Measurements from ENCODE around the gene FAH. TPM values are rescaled to one million over a fixed set of nuclear protein-coding genes. Genes with fewer than 3 reads are reported as not detected.

FAH gene
- total and polyA plus RNA-seq, 2 donors (not counting 1 experiment from before 2014, with no cell fraction given): 1.1 to 5.1 TPM

DNA sequence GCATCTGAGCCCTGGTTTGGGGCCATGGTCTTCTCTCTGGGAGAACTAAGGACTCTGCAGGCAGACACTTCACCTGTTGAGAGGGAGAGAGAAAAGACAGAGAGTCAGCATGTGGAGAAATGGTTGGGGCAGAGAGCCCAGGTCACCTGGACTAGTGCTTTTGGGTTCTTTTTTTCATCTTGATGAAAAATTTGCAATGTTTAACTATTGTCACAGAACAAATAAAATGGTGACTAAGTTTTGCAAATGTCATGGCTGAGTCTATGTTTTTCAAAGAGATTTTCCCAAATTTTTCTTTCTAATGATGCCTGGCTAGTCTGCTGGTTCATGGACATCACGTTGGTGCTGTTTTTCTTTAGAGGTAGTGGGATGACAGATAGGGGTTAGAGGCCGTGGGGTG is 17.8 kb downstream of the FAH start:
- intact Hi-C loops (cut with micrococcal nuclease): no loop called here
- DNase-seq (no peak), ATAC-seq (ENCODE audit: low read depth) (no peak)
- 100% methylated on average over 2 of the region's 2 CpGs for WGBS (ENCODE audit: insufficient coverage)
- H3K27me3 ChIP-seq (replicated peaks in 1 of 4; ENCODE audit: control extremely low read depth in 1 of 4, control insufficient read depth in 3 of 4, insufficient read depth in 4 of 4, low read length in 3 of 4): no peaks in the 10 kb centered on the region
- H2AFZ ChIP-seq (ENCODE audit: insufficient read depth, low read depth, low read length, poor library complexity, severe bottlenecking): no peak overlapping the region
- no peaks in the 10 kb centered on the region for H3K36me3 ChIP-seq (replicated peaks in 1 of 2; ENCODE audit: control extremely low read depth in 1 of 2, control insufficient read depth in 1 of 2, extremely low read depth in 1 of 2, insufficient read depth in 2 of 2, low read length in 1 of 2)
- no peak overlapping the region for H3K9ac ChIP-seq (ENCODE audit: low read length)
- no peaks in the 10 kb centered on the region for H4K20me1 ChIP-seq (ENCODE audit: control insufficient read depth, insufficient read depth, low read length, poor library complexity, severe bottlenecking)
- no peak overlapping the region for H3K27ac ChIP-seq (ENCODE audit: low read length in 2 of 2)
- CTCF ChIA-PET: interaction anchor here (1.0 kb wide), 1 partner anchor 789 kb away, joined by 4 read pairs; no protein-coding TSS in a partner anchor
- no peaks in the 10 kb centered on the region for H3K9me3 ChIP-seq (ENCODE audit: control extremely low read depth in 1 of 3, control insufficient read depth in 2 of 3, insufficient read depth in 1 of 3, low read length in 2 of 3)
- Mint-ChIP-seq H3K9me3 (ENCODE audit: insufficient read depth) (no peaks in the 10 kb centered on the region), H3K4me1 (no peaks in the 10 kb centered on the region), H3K27ac (no peak overlapping the region), H3K4me3 (no peak overlapping the region), H3K27me3 (no peaks in the 10 kb centered on the region)
- POLR2A ChIA-PET: no interaction called here
- no peak overlapping the region for H3K4me3 ChIP-seq (ENCODE audit: control extremely low read depth in 1 of 5, extremely low read depth in 1 of 5, insufficient read depth in 1 of 5, low read depth in 2 of 5, low read length in 4 of 5)
- no peaks in the 10 kb centered on the region for H3K79me2 ChIP-seq (ENCODE audit: control insufficient read depth, insufficient read depth, low read length)
- TF ChIP-seq, protein P1, sequence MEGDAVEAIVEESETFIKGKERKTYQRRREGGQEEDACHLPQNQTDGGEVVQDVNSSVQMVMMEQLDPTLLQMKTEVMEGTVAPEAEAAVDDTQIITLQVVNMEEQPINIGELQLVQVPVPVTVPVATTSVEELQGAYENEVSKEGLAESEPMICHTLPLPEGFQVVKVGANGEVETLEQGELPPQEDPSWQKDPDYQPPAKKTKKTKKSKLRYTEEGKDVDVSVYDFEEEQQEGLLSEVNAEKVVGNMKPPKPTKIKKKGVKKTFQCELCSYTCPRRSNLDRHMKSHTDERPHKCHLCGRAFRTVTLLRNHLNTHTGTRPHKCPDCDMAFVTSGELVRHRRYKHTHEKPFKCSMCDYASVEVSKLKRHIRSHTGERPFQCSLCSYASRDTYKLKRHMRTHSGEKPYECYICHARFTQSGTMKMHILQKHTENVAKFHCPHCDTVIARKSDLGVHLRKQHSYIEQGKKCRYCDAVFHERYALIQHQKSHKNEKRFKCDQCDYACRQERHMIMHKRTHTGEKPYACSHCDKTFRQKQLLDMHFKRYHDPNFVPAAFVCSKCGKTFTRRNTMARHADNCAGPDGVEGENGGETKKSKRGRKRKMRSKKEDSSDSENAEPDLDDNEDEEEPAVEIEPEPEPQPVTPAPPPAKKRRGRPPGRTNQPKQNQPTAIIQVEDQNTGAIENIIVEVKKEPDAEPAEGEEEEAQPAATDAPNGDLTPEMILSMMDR (IDR thresholded peaks at IDR 0.05): no peak
- TF ChIP-seq EZH2 (IDR thresholded peaks at IDR 0.05; ENCODE audit: borderline replicate concordance, insufficient read depth, low read depth, low read length, poor library complexity, severe bottlenecking): no peak
- H3K4me1 ChIP-seq (ENCODE audit: control insufficient read depth in 2 of 2, insufficient read depth in 2 of 2, low read length in 2 of 2): no peaks in the 10 kb centered on the region
- no peak overlapping the region for H3K4me2 ChIP-seq (replicated peaks; ENCODE audit: low read depth, low read length, poor library complexity, severe bottlenecking)

DNA sequence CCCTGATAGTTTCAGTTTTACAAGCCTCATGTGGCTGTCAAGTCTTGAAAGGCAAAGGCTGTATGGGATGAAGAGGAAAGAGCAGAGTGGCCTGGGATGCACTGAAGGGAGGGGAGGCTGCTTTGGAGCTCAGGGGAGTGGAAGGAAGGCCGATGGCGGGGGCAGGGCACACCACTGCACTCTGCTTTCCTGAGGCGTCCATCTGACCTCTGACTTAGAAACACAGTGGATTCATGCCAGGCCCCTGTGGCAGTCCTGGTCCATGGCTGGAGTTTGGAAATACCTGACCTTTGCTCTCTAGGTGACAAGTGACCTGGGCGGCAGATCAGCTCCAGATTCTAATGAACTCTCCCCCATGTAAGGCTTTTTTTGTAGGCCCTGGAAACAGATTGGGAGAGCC is 19.0 kb downstream of the FAH start:
- Mint-ChIP-seq H3K9me3 (ENCODE audit: insufficient read depth) (no peaks in the 10 kb centered on the region), H3K4me3 (no peak overlapping the region), H3K4me1 (no peaks in the 10 kb centered on the region), H3K27me3 (no peaks in the 10 kb centered on the region), H3K27ac (no peak overlapping the region)
- WGBS (ENCODE audit: insufficient coverage): 100% methylated on average over 4 of the region's 4 CpGs
- no peak overlapping the region for H3K9ac ChIP-seq (ENCODE audit: low read length)
- no peaks in the 10 kb centered on the region for H3K36me3 ChIP-seq (replicated peaks in 1 of 2; ENCODE audit: control extremely low read depth in 1 of 2, control insufficient read depth in 1 of 2, extremely low read depth in 1 of 2, insufficient read depth in 2 of 2, low read length in 1 of 2)
- no peak for ATAC-seq (ENCODE audit: low read depth)
- intact Hi-C loops (cut with micrococcal nuclease): loop anchor here (2.0 kb wide), 1 partner anchor 403 kb away; no protein-coding TSS in a partner anchor
- H3K27me3 ChIP-seq (replicated peaks in 1 of 4; ENCODE audit: control extremely low read depth in 1 of 4, control insufficient read depth in 3 of 4, insufficient read depth in 4 of 4, low read length in 3 of 4): no peaks in the 10 kb centered on the region
- H2AFZ ChIP-seq (ENCODE audit: insufficient read depth, low read depth, low read length, poor library complexity, severe bottlenecking): no peak overlapping the region
- H3K9me3 ChIP-seq (ENCODE audit: control extremely low read depth in 1 of 3, control insufficient read depth in 2 of 3, insufficient read depth in 1 of 3, low read length in 2 of 3): no peaks in the 10 kb centered on the region
- H3K4me1 ChIP-seq (ENCODE audit: control insufficient read depth in 2 of 2, insufficient read depth in 2 of 2, low read length in 2 of 2): no peaks in the 10 kb centered on the region
- CTCF ChIA-PET: interaction anchor here (0.6 to 9.6 kb wide), 11 partner anchors 12 to 832 kb away, joined by 3 to 183 read pairs (median 5); no protein-coding TSS in a partner anchor
- H3K27ac ChIP-seq (ENCODE audit: low read length in 2 of 2): no peak overlapping the region
- H3K4me2 ChIP-seq (replicated peaks; ENCODE audit: low read depth, low read length, poor library complexity, severe bottlenecking): no peak overlapping the region
- no peak overlapping the region for H3K4me3 ChIP-seq (ENCODE audit: control extremely low read depth in 1 of 5, extremely low read depth in 1 of 5, insufficient read depth in 1 of 5, low read depth in 2 of 5, low read length in 4 of 5)
- DNase-seq: no peak
- POLR2A ChIA-PET: no interaction called here
- no peaks in the 10 kb centered on the region for H3K79me2 ChIP-seq (ENCODE audit: control insufficient read depth, insufficient read depth, low read length)
- TF ChIP-seq, protein P1 (IDR thresholded peaks at IDR 0.05): no peak
- no peak for TF ChIP-seq EZH2 (IDR thresholded peaks at IDR 0.05; ENCODE audit: borderline replicate concordance, insufficient read depth, low read depth, low read length, poor library complexity, severe bottlenecking)
- H4K20me1 ChIP-seq (ENCODE audit: control insufficient read depth, insufficient read depth, low read length, poor library complexity, severe bottlenecking): no peaks in the 10 kb centered on the region
